ENCODE measurements around the gene ACADS. TPM values are rescaled to one million over a fixed set of nuclear protein-coding genes. Genes with fewer than 3 reads are reported as not detected.

Gene ACADS
- total RNA-seq: 12.8 and 14.4 TPM in 2 replicates

GRCh38 chr12:120725659-120726509, at the start of gene ACADS:
TSS of gene ACADS (plus strand) at chr12:120725826. CDS start at chr12:120725886, 60 bp downstream.

GRCh38 chr12:120686690-120687577, 38.7 kb upstream of the ACADS start, which contains the start of gene MLEC:
TSS of gene MLEC (plus strand) at chr12:120687149. CDS start at chr12:120687297, 148 bp downstream.

GRCh38 chr12:120710031-120710804, 15.4 kb upstream of the ACADS start, which contains the start of gene UNC119B:
TSS of gene UNC119B (plus strand) at chr12:120710458. CDS start at chr12:120710475, 17 bp downstream.

Other genes with a start within 250 kb of the ACADS start
- 185 and 267 TPM in 2 replicates for gene DYNLL1, start 229.7 kb upstream of the ACADS start, total RNA-seq
- gene COQ5, start 196.7 kb upstream of the ACADS start, total RNA-seq: 20.4 and 28.8 TPM in 2 replicates
- 102 and 113 TPM in 2 replicates for gene RNF10, start 191.5 kb upstream of the ACADS start, total RNA-seq
- gene POP5, start 144.4 kb upstream of the ACADS start, total RNA-seq: 22.6 and 24.3 TPM in 2 replicates
- under 0.01 TPM in 1 of 2 replicates, not detected in the other for gene CABP1, start 85.2 kb upstream of the ACADS start, total RNA-seq
- gene MLEC, start 38.7 kb upstream of the ACADS start, total RNA-seq: 109 and 113 TPM in 2 replicates
- gene UNC119B, start 15.4 kb upstream of the ACADS start, total RNA-seq: 23.1 and 27.3 TPM in 2 replicates
- gene SPPL3, start 178.5 kb downstream of the ACADS start, total RNA-seq: 11.6 and 13.7 TPM in 2 replicates

All from articular chondrocyte of knee joint (primary cell).